ENCODE measurements around the gene MSI1. TPM values are rescaled to one million over a fixed set of nuclear protein-coding genes. Genes with fewer than 3 reads are reported as not detected.

Gene MSI1
- total and polyA plus RNA-seq, 2 experiments from 2014 or later, result 12.8 to 16.9 TPM

DNA sequence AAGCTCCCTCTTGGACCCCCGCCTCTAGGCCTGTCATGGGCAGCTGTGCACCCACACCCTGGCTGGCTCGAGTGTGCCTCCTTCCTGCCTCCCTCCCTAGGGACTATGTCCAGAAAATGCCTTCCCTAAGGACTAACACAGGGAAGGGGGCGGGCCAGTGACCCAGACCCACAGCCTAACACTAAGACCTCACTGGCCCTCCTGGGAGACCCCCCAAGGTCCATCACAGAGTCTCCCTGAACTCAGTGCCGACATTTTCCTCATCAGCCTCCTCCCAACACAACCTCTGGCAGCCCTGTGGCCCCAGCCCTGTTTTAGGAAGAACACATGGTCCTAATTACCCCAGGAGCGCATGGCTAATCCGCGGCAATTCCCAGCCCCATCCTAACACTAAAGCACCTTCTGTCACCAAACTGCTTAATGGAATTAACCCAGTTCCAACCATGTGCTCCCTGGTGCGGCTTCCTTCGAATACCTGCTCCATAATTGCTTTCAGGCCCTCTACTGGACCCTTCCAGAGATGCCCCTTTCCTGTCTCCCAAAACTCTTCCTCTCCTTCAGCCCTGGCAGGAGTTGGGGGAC is 5.6 kb downstream of the MSI1 start (continued):
- TF ChIP-seq, protein P1, sequence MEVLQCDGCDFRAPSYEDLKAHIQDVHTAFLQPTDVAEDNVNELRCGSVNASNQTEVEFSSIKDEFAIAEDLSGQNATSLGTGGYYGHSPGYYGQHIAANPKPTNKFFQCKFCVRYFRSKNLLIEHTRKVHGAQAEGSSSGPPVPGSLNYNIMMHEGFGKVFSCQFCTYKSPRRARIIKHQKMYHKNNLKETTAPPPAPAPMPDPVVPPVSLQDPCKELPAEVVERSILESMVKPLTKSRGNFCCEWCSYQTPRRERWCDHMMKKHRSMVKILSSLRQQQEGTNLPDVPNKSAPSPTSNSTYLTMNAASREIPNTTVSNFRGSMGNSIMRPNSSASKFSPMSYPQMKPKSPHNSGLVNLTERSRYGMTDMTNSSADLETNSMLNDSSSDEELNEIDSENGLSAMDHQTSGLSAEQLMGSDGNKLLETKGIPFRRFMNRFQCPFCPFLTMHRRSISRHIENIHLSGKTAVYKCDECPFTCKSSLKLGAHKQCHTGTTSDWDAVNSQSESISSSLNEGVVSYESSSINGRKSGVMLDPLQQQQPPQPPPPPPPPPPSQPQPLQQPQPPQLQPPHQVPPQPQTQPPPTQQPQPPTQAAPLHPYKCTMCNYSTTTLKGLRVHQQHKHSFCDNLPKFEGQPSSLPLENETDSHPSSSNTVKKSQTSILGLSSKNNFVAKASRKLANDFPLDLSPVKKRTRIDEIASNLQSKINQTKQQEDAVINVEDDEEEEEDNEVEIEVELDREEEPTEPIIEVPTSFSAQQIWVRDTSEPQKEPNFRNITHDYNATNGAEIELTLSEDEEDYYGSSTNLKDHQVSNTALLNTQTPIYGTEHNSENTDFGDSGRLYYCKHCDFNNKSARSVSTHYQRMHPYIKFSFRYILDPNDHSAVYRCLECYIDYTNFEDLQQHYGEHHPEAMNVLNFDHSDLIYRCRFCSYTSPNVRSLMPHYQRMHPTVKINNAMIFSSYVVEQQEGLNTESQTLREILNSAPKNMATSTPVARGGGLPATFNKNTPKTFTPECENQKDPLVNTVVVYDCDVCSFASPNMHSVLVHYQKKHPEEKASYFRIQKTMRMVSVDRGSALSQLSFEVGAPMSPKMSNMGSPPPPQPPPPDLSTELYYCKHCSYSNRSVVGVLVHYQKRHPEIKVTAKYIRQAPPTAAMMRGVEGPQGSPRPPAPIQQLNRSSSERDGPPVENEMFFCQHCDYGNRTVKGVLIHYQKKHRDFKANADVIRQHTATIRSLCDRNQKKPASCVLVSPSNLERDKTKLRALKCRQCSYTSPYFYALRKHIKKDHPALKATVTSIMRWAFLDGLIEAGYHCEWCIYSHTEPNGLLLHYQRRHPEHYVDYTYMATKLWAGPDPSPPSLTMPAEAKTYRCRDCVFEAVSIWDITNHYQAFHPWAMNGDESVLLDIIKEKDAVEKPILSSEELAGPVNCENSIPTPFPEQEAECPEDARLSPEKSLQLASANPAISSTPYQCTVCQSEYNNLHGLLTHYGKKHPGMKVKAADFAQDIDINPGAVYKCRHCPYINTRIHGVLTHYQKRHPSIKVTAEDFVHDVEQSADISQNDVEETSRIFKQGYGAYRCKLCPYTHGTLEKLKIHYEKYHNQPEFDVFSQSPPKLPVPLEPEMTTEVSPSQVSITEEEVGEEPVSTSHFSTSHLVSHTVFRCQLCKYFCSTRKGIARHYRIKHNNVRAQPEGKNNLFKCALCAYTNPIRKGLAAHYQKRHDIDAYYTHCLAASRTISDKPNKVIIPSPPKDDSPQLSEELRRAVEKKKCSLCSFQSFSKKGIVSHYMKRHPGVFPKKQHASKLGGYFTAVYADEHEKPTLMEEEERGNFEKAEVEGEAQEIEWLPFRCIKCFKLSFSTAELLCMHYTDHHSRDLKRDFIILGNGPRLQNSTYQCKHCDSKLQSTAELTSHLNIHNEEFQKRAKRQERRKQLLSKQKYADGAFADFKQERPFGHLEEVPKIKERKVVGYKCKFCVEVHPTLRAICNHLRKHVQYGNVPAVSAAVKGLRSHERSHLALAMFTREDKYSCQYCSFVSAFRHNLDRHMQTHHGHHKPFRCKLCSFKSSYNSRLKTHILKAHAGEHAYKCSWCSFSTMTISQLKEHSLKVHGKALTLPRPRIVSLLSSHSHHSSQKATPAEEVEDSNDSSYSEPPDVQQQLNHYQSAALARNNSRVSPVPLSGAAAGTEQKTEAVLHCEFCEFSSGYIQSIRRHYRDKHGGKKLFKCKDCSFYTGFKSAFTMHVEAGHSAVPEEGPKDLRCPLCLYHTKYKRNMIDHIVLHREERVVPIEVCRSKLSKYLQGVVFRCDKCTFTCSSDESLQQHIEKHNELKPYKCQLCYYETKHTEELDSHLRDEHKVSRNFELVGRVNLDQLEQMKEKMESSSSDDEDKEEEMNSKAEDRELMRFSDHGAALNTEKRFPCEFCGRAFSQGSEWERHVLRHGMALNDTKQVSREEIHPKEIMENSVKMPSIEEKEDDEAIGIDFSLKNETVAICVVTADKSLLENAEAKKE (CRISPR knock-in tag; IDR thresholded peaks at IDR 0.05), result no peak
- no peak for TF ChIP-seq STAT1 (IDR thresholded peaks at IDR 0.05; ENCODE audit: unreplicated experiment)
- no peak for TF ChIP-seq JUNB (IDR thresholded peaks at IDR 0.05; ENCODE audit: unreplicated experiment)

DNA sequence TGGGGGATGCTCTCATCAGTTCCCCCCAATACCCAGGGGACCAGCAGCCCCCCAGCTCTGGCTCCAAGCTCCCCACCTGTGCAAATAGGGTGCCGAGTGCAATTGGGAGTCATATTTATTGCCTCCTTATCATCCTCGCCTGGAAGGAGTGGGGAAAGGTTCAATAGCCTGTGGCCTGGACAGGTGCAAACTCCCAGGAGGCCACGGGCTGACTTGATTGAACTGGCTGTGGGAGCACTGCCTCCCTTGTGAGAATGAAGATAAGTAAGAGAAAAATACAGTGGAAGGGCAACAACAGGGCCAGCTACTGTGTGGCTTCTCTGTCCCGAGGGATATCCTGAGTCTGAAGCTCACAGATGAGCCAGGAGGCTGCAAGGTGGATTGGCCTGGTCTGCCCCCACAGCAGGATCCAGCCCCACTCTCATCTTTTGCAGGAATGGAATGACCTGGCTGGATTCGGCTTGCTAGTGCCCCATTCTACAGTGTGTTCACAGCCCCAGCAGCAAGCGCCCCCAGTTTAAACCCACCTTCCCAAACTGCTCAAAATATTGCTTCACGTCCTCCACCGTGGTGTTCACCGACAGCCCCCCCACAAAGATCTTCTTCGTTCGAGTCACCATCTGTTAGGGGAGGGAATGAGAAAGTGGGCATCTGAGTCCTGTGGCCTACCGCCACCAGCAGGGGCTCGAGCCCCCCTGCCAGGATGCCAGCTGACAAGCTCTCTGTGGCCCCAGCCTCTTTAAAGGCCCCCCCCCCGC is 6.3 kb downstream of the MSI1 start:
- H3K36me3 ChIP-seq (ENCODE audit: insufficient read depth), result no peaks in the 10 kb centered on the region

More for the DNA sequence above, 6.3 kb downstream of the MSI1 start:
- Mint-ChIP-seq H3K4me3 (peak overlapping the region; percentile 70), H3K27ac (peak overlapping the region; percentile 85), H3K27me3 (ENCODE audit: insufficient read depth, low read depth, poor library complexity) (peaks cover 24% of the 10 kb centered on the region), H3K4me1 (peaks cover 81% of the 10 kb centered on the region), H3K36me3 (ENCODE audit: low read depth) (peaks cover 81% of the 10 kb centered on the region), H3K9me3 (no peaks in the 10 kb centered on the region)
- DNase-seq (ENCODE audit: low spot score) (no peak), ATAC-seq (no peak)
- Histone ChIP-seq H3K4me2 (peak overlapping the region; percentile 90), H3K4me3 (peak overlapping the region; percentile 74), H3F3A (replicated peaks; ENCODE audit: low read depth) (peaks cover 23% of the 10 kb centered on the region), H3K27me3 (ENCODE audit: insufficient read depth) (peaks cover 5% of the 10 kb centered on the region), H2AFZ (no peak overlapping the region), H3K79me2 (replicated peaks; ENCODE audit: insufficient read depth) (0 out of 2 replicates have a peak, but pooled peaks cover 7% of the 10 kb centered on the region), H4K20me1 (replicated peaks; ENCODE audit: insufficient read depth) (peaks cover 9% of the 10 kb centered on the region; the same call in 1 of the 2 replicates), H3K9me2 (ENCODE audit: insufficient read depth) (no peaks in the 10 kb centered on the region), H3K27ac (ENCODE audit: low read depth) (peak overlapping the region; percentile 87; the same call in 1 of the 2 replicates), H3K4me1 (ENCODE audit: insufficient read depth) (peaks cover 51% of the 10 kb centered on the region)
- no peak for TF ChIP-seq NANOG (IDR thresholded peaks at IDR 0.05; ENCODE audit: borderline replicate concordance)
- no peak for TF ChIP-seq ZNF114 (CRISPR knock-in tag; IDR thresholded peaks at IDR 0.05)
- TF ChIP-seq, protein P2, sequence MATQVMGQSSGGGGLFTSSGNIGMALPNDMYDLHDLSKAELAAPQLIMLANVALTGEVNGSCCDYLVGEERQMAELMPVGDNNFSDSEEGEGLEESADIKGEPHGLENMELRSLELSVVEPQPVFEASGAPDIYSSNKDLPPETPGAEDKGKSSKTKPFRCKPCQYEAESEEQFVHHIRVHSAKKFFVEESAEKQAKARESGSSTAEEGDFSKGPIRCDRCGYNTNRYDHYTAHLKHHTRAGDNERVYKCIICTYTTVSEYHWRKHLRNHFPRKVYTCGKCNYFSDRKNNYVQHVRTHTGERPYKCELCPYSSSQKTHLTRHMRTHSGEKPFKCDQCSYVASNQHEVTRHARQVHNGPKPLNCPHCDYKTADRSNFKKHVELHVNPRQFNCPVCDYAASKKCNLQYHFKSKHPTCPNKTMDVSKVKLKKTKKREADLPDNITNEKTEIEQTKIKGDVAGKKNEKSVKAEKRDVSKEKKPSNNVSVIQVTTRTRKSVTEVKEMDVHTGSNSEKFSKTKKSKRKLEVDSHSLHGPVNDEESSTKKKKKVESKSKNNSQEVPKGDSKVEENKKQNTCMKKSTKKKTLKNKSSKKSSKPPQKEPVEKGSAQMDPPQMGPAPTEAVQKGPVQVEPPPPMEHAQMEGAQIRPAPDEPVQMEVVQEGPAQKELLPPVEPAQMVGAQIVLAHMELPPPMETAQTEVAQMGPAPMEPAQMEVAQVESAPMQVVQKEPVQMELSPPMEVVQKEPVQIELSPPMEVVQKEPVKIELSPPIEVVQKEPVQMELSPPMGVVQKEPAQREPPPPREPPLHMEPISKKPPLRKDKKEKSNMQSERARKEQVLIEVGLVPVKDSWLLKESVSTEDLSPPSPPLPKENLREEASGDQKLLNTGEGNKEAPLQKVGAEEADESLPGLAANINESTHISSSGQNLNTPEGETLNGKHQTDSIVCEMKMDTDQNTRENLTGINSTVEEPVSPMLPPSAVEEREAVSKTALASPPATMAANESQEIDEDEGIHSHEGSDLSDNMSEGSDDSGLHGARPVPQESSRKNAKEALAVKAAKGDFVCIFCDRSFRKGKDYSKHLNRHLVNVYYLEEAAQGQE (IDR thresholded peaks at IDR 0.05; ENCODE audit: unreplicated experiment), result no peak
- no peak for TF ChIP-seq EZH2phosphoT487 (IDR thresholded peaks at IDR 0.05; ENCODE audit: unreplicated experiment)
- TF ChIP-seq CREB1 (CRISPR knock-in tag; IDR thresholded peaks at IDR 0.05; ENCODE audit: low read depth), result no peak
- no peak for TF ChIP-seq POLR2AphosphoS5 (IDR thresholded peaks at IDR 0.05; ENCODE audit: low read depth)
- TF ChIP-seq, protein P3, sequence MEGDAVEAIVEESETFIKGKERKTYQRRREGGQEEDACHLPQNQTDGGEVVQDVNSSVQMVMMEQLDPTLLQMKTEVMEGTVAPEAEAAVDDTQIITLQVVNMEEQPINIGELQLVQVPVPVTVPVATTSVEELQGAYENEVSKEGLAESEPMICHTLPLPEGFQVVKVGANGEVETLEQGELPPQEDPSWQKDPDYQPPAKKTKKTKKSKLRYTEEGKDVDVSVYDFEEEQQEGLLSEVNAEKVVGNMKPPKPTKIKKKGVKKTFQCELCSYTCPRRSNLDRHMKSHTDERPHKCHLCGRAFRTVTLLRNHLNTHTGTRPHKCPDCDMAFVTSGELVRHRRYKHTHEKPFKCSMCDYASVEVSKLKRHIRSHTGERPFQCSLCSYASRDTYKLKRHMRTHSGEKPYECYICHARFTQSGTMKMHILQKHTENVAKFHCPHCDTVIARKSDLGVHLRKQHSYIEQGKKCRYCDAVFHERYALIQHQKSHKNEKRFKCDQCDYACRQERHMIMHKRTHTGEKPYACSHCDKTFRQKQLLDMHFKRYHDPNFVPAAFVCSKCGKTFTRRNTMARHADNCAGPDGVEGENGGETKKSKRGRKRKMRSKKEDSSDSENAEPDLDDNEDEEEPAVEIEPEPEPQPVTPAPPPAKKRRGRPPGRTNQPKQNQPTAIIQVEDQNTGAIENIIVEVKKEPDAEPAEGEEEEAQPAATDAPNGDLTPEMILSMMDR (conservative IDR thresholded peaks at IDR 0.05; ENCODE audit: low read depth in 2 of 2), result no peak
- no peak for TF ChIP-seq ZNF331 (CRISPR knock-in tag; IDR thresholded peaks at IDR 0.05; ENCODE audit: low read depth)
- no peak for TF ChIP-seq JUNB (IDR thresholded peaks at IDR 0.05; ENCODE audit: unreplicated experiment)
- no peak for TF ChIP-seq EZH2 (IDR thresholded peaks at IDR 0.05; ENCODE audit: low read depth, unreplicated experiment)
- TF ChIP-seq STAT1 (IDR thresholded peaks at IDR 0.05; ENCODE audit: unreplicated experiment), result no peak
